T-helper 9 cell (primary cell): ENCODE results near the gene FHOD3.
"Not testable (repeated sequence)": the region's sequence is repeated elsewhere in the genome, so short reads cannot be mapped to it uniquely, and the experiment has no call there.

Experiments used
- DNase-seq: peaks from one replicate; pipeline ENCODE4 v3.0.0-alpha.2; 2020

FHOD3 gene

DNA sequence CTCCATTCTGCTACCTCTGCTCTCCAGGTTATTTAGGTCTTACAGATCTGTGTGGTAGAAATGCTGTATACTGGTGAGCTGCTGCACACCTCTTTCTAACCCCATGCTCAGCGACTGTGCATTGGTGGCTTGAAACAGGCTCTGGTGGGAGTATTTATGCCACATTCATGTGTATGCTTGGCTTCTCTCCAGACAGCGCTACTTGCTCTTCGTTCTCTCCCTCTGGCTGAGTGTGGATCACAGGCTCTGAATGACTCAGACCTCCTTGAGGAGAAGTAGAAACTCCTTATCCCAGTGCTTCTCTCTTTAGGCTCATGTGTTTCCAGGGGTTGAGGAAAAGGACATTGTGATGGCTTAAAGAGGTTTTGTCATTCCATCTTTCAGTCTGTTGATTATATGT, 54.9 kb downstream of the FHOD3 start:
- DNase-seq, result no peak

GRCh38 chr18:36354989-36355388, 57.5 kb downstream of the FHOD3 start:
- no peak for DNase-seq

DNA sequence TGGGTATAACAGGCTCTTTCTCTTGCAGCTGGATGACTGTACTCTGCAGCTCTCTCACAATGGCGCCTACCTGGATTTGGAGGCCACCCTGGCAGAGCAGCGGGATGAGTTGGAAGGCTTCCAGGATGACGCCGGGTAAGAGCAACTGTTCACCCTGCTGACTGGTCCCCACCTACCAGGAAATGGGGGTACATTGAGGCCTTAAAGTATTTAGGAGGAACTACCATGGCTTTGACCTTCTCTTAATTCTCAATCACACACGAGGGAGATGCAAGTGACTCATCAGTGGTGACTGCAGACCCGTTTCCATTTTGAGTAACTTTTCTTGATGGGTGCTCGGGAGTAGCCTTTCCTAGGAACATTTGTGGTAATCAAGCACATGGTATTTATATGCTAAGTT, 58.0 kb downstream of the FHOD3 start:
- DNase-seq, result no peak

- not testable (repeated sequence) for DNase-seq
These were observed 59.2 kb downstream of the FHOD3 start for GRCh38 chr18:36356741-36357140.

DNA sequence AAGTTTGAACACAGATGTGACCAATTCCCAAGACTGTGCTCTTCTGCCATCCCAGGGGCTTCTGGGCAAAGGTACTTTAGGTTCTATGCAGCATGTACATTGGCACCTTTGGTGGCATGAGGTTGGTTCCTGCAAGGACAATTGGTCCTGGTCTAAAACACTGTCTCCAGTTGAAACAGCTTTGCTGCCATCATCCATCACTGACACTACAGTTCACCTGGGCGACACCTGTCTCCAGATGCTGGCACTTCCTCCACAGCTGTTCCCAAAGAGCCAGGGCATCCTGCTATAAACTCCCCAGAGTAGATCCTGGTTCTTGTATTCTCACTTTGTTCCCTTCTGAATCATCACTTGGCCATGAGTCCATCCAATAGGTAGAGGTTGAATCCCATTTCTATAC, 60.6 kb downstream of the FHOD3 start:
- DNase-seq, result no peak

DNA sequence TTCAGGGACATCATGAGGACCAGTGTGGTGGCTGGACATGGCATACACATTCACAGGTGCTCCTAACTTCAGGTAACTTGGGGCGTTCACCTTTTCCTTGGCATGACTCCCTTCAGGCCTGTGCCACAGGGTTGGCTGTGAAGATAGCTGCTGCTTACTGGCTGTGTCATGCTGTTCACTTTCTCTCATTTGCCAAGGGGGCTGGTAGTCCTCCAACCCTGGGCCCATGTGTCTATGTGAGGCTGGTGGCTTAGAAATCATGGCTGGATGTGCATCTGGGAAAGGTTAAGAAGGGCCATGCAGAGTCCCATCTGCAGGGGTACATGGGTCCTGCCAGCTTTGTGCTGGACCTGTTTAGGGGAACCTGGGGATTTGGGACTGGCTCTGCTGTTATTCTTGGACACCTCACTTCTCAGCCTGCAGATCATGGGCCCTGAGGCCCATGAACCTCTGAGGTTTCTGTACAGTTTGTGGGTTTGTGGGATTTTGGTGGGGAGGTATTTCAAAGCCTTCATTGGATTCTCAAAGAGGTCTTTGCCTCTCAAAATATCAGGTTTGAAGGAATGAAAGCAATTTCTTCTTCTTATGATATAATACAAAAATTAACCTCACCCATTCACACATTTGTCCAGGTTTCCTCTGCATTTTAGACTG, 62.9 kb downstream of the FHOD3 start:
- no peak for DNase-seq

- no peak for DNase-seq
These were observed 67.6 kb downstream of the FHOD3 start for GRCh38 chr18:36364911-36365624.

DNA sequence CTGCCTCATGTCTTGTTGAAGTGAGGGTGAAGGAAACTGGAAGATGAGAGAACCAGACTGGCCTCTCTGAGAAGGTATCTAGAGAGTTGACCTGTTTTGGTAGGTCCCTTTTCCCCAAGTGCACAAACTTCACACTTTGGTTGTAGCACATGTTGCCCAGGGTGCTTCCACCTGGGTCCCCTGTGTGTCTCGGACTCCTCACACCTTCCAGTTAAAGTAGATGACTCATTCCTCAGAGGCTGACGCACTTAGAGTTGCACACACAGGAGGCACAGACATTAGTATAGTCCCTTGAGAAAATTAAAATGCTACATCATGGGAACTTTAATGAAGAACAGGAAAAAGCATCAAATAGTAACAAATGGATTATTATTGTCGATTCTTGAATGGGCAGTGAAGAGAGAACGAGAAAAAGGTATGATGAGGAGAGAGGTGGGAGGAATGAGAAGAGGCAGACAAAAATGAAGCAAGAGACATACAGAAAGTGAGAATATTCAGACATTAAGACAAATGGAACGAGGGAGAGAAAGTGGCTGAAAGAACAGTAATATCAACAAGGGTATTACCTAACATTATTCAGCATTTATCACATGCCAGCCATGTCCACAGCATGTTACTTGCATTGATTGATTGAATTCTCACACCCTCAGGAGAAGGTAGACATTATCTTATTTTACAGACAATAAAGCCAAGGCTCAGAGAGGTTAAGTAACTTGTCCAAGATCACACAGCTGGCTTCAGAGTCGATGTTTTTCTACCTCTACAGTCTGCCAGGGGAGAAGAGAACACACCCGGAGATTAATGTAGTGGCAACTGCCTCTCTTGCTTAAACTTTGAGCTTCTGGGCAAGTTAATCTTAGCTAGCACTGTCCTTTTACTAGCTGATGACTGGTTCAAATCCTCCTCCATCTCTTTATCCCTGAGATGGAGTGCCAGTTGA, 68.6 kb downstream of the FHOD3 start:
- no peak for DNase-seq

DNA sequence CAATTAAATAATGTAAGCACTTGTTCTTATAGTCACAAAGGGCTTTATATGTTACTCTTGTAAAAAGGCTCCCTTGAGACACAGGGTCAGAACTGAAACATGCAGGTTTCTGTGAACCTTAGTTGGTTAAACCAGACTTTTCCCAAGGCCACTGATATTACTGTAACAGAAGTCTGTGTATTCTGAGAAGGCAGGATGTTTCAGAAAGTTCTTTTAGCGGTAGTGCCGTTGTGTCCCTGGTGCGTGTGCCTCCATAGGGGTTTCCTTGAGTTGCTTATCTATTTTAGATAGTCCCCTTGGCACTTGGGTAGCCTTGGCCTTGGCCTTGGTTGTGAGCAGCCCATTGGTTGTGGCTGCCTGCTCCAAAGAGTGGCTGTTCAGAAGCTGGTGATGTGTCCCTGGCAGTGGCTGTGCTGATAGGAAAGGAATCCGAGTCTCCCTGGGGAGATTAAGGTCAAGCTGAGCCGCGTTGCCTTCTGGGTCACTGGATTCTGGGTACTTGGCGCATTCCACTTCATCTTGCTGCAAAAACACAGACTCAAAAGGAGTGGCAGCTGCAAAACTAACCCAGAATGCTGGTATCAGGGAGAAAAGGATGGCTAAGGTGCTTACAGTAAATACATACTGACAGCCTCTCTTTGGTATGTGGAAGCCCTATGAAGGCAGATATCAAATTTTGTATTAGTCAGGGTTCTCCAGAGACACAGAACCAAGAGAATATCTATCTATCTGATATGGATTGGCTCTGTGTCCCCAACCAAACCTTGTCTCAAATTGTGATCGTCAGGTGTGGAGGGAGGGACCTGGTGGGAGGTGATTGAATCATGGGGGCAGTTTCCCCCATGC, 69.7 kb downstream of the FHOD3 start:
- no peak for DNase-seq

GRCh38 chr18:36368889-36369288, 71.4 kb downstream of the FHOD3 start:
- no peak for DNase-seq

DNA sequence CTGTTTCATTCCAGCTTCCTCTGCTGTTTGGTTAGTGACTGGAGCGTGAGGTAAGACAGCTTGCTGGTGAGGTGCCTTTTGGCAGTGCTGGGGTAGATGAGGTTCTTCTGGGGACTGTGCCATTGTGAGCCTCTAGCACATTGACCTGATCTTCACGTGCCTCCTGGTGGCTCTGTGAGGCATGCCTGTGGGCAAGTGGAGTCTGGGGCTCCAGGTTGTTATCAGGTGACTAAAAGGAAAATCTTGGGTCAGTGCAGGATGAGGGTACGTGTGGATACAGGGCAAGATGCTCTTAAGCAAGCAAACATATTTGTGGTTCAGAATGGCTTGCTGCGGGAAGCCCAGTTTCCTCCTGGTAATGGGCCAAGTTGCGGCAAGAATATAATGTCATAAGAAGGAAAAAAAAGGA, 75.4 kb downstream of the FHOD3 start:
- no peak for DNase-seq

DNA sequence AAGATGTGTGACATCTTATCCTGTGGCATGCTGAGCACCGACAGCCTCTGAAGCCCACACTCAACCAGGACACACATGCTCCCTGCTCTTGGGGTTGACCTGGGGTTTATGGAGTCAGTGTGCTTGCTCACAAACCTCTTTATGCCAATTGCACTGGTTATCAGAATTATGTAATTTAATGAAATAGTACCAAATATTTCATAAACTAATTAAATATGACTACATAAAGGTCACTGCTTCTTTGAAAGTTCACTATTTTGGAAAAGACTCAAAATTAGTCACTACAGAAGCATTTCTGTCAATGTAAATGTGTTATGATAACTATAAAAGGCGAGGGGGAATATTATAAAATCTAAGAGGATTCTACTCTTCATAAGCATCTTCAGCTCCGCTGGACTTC, 76.7 kb downstream of the FHOD3 start:
- DNase-seq, result no peak

DNA sequence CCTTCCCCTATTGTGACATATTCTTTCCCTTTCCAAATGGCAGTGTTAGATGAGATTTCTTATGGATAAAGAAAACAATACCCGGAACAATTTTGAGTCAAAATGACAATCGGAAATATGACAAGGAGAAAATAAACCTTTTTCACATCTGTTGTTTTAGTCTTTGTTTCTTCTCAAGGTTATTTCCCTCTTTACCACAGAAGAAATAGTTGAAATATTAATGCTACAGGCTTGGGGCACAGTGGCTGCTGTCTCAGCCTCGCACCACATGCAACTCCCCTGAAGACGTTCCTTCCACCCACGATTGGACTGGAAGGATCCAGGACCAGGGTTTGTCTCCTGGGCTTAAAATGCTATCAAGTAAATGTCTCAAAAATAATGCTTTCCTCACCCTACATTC, 77.6 kb downstream of the FHOD3 start:
- DNase-seq, result no peak

DNA sequence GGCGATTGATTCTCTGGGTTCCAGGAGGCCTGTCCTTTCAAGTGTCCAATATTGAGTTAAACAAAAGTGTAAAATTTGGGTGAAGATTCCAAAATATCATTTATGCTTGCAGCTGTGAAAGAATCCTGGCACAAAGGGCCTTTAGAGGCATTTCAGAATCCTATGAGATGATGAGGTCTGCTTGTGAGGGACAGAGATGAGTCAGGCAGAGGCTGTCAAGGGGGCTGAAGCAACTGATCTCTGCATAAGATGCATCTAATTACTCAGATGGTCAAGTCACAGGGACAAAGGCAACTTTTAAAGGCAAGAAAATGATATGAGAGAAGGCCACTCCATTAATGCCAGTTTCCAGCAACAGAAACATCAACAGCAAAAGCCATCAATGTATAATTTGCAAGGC, 78.8 kb downstream of the FHOD3 start:
- no peak for DNase-seq

GRCh38 chr18:36377626-36378025, 80.1 kb downstream of the FHOD3 start:
- no peak for DNase-seq

DNA sequence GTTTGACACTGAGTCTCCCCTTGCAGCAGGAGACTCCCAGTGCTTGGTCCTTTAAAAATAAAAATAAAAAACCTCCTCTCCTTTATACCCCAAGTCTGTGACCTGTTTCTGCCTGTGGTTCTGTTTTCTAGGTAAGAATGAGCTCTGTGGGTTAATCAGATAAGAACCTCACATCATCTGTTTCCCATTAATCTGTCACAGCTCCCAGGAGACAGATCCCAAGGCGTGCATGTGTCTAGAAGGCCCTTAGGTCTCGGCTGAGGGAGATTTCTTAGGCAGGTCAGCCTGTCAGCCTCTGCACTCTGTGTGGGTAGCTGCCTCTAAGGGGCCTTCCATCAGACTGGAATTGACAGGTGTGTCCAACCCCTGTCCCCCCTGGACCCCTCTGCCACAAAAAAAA, 80.7 kb downstream of the FHOD3 start:
- no peak for DNase-seq

GRCh38 chr18:36379435-36379984, 82.0 kb downstream of the FHOD3 start:
- no peak for DNase-seq

- no peak for DNase-seq
These were observed 82.8 kb downstream of the FHOD3 start for GRCh38 chr18:36380173-36380827.

GRCh38 chr18:36381075-36381474, 83.6 kb downstream of the FHOD3 start:
- no peak for DNase-seq

- no peak for DNase-seq
These were observed 85.3 kb downstream of the FHOD3 start for GRCh38 chr18:36382854-36383253.

GRCh38 chr18:36386150-36386920, 88.8 kb downstream of the FHOD3 start:
- DNase-seq, result no peak
